Measurements from ENCODE around the gene AGBL3.
"Not testable (repeated sequence)": the region's sequence is repeated elsewhere in the genome, so short reads cannot be mapped to it uniquely, and the experiment has no call there.

The AGBL3 gene

DNA sequence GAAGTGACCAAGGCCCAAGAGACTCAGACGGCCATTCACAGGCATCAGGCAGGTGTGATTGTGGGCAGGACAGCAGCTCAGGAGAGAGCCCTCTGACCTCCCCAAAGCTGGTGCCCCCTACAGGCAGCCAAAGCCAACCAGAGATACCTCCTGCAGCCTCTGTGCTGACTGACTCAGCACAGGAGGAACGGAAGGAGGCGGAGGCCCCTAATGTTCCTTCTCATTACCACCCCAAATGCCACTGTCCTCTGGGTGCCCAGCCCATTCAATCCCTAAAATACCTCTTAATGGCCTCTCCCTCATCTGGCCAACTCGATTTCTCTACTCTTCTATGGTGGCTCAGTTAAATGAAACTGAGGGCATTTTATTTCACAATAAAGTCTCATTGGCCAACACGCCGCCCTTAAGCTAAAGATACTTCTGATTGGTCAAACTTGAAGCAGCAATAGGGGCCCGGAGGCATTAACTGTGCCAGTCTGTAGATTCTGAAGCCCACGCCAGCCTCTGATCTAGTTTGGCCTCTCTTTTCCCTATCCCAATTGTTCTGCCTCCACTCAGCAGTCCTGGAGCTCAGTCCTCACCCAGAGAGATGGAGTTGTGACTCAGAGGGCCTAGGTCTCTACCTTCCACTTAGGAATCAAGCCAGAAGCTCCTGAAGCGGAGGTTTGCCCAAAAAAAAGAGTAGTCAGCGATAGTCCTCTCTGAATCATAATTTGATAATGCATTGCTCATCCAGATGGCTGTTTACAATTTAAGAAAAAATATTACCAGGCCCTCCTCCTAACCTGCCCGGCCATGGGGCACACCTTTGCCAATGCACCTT lies 183.0 kb downstream of the AGBL3 start:
- DNase-seq: peak; percentile 68

DNA sequence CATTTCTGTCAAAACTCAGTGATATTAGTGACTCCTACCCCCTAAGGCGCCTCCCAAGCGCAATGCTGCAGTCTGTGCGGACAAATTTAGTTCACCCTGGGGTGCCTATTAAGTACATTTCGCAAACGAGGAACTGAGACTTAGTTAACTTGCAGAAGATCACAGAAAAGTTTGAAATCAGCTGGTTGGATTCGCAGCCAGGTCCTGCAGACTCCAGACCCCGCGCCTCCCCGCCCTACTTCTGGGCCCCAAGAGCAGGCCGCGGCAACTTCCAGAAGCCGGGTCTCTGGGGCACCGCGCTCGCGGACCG lies 183.6 kb downstream of the AGBL3 start:
- DNase-seq: no peak

GRCh38 chr7:135170274-135170997 lies 184.1 kb downstream of the AGBL3 start, which contains the start of gene CYREN:
Gene CYREN, minus strand, starts transcription at chr7:135170707. Its CDS starts 1,785 bp downstream, at chr7:135168922.
- DNase-seq: peak; percentile 93

DNA sequence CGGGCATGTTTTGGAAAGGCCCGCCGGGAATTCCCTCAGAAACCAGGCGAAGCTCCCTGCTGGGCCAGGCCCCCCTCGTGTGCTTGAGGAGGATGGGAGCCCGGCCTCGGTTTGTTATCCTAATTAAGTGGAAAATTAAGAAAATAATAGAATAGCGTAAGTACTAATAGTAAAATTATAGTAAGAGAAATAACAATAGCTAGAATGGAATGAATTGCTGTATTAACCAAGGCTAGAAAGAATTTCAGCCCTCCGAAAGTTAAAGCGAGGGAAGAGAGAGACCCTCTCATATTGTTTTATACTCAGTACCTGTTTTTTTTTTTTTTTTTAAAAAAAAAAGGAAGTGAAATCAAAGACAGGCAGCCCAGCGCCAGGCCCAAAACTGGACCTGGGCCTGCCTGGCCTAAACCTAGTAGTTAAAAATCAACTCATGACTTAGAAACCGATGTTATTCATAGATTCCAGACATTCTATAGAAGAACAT lies 184.7 kb downstream of the AGBL3 start:
- not testable (repeated sequence) for DNase-seq

GRCh38 chr7:135171581-135172291 lies 185.4 kb downstream of the AGBL3 start:
- DNase-seq: not testable (repeated sequence)

DNA sequence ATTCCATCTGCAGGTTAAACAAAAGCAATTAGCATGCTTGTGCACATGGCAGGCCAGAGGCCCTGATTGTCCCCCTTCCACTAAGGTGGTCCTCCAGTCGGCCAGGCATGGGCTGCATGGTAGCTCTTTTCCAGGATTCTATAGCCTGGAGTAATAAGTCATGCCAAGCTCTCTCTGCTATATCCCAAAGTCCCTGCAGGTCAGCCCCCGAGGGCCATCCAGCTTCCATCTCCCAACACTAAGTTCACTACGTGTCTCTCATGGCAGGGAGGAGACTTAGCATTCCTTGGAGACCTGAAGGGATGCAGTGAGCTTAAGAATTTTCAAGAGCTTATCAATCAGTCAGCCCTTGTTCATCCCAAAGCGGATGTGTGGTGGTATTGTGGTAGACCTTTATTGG lies 187.6 kb downstream of the AGBL3 start:
- not testable (repeated sequence) for DNase-seq

GRCh38 chr7:135174941-135175340 lies 188.6 kb downstream of the AGBL3 start:
- DNase-seq: no peak

DNA sequence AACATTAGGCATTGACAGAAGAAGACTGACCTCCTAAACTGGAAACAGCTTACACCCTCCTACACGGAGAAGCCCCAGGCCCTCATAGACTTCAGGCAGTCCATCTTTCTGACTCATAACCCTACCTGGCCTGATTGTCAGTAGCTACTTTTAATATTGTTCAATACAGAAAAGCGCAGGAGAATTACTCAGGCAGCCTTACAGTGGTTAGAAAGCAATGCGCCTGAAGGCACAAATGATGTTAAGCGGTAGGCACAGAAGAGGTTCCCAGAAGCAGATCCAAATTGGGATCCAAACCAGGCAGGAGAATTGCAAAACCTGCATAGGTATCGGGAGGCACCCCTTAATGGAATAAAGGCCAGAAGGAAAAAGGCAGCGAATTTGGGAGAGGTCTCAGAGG lies 189.6 kb downstream of the AGBL3 start:
- no peak for DNase-seq

- DNase-seq: no peak
Measured at GRCh38 chr7:135177028-135177696, 190.9 kb downstream of the AGBL3 start.

GRCh38 chr7:135178364-135178763 lies 192.1 kb downstream of the AGBL3 start:
- no peak for DNase-seq

GRCh38 chr7:135179321-135179925 lies 193.1 kb downstream of the AGBL3 start:
- no peak for DNase-seq

- DNase-seq: no peak
Measured at GRCh38 chr7:135180122-135180521, 193.8 kb downstream of the AGBL3 start.

DNA sequence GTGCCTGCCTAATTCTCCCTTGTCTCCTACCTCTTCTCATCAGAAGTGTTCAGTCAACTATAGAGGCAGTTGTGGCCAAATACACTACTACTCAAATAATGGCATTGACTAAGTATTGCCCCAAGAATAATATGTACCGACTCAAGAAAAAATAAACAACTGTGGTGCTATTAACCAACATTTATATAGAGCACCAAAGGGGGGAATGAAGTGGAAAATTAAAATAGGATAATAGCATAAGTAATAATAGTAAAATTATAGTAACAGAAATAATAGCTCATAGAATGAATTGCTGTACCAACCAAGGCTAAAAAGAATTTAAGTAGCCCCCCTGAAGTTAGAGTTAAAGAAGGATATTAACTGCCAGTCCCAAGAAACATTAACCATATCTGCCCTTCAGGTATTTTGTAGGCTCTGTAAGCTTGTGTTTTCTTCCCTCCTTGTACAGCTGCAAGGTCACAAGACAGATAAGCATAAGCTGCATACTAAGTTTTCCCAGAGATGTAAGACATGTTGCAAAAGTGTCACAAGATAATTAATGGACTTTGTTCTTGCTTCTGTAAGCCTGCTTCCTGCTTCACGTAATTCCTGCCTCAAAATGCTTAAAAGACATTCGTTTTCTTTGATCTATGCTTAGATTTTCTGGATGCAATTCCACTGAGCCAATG lies 195.1 kb downstream of the AGBL3 start:
- no peak for DNase-seq

DNA sequence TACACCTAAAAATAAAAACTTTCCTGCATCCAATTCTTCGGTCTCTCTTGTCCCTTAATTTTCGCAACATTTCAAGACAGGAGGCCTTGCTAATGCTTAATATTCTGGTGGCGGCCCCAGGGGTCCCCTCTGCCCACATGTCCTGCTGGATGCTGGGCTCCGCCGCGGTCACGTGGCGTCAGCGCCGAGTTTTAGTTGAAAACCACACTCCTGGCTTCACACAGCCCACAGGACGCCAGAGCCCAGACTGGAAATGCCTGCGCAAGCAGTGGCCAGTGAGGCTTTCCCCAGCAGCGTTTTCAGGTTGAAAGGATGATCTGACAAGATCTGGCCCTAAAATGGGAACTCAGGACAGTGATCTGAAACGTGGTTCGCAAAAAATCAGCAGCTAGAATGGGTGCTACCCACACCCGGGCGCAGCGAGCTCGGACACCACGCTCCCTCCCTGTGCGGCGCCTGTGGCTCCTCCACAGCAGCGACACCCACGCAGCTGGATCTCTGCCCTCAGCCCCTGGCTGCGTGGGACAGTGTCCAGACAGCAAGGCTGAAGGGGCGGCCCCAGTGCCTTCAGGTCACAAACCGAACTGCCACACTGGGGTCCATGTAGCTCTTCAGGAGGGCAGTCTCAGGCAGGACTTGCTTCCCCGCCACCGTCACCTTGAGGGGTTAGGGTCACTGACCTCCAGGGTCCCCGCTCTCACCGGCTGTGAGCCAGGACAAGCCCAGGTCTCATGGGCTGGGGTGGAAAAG lies 195.8 kb downstream of the AGBL3 start:
- no peak for DNase-seq

- no peak for DNase-seq
Measured at GRCh38 chr7:135183478-135183877, 197.2 kb downstream of the AGBL3 start.

- DNase-seq: no peak
Measured at GRCh38 chr7:135184254-135184841, 198.0 kb downstream of the AGBL3 start.

Measured in activated naive CD4-positive, alpha-beta T cell treated with Interleukin-2 at 50 U/mL for 16 hours (primary cell).